CMK (cell line): Measurements from ENCODE around the gene RNF157.
"Not testable (repeated sequence)": the region's sequence is repeated elsewhere in the genome, so short reads cannot be mapped to it uniquely, and the experiment has no call there.

ENCODE experiments used
- DNase-seq: peaks from one replicate; pipeline ENCODE4 v3.0.0-alpha.2; 2010; ENCODE audit warnings: low read depth

Gene RNF157

DNA sequence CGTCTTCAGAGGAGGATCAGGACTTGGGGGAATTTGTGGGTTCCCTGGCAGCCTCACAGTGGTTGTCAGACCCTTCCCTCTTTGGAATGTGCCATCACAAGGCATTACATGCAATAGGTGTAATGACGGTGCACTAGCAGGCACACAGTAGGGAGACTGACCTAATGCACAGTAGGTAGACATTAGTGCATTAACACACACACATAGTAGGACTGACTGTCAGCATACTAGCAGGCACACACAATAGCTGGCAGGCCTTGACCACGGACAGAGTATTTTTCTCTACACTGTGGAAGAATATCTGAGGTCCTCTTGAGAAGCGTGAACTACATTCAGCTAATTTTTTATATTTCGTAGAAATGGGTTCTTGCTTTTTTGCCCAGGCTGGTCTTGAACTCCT, 14.0 kb upstream of the RNF157 start:
- DNase-seq, result no peak

DNA sequence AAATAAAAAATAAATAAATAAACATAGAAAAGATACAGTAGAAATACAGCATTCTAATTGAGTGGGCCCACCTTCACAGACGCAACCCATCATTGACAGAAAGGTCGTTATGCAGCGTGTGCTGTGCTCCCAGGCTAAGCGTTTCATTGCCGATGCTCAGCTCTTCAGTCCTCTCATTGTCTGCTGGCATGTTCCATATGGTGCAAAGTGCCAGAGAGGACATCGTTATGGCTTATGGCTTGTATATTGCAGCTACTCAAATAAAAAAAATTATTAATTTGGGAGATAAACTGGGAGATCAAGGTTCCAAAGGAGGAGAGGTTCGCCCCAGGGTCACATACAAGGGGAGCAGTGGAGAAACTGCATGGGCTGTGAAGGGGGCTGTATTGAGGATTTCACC, 13.5 kb upstream of the RNF157 start:
- no peak for DNase-seq

GRCh38 chr17:76252967-76253766, 12.9 kb upstream of the RNF157 start:
- not testable (repeated sequence) for DNase-seq

GRCh38 chr17:76252040-76252954, 12.0 kb upstream of the RNF157 start:
- DNase-seq, result no peak

- no peak for DNase-seq
Measured at GRCh38 chr17:76251478-76252039, 11.3 kb upstream of the RNF157 start.

DNA sequence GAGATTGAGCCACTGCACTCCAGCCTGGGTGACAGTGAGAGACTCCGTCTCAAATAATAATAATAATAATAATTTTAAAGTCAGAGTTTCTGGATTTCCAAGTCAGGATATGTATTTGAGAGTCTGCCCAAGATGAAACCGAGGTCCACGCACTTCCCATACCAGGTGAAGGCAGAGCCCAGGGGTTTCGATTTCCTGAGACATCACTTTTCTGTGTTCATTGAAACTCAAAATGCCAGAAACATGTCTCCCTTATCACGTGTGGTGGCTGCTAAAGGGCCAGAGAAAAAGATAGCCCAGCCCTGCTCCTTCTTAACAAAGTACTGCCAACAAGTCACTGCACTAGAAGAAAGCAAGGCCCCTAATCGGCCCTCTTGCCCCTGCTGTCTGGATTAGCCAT, 9.8 kb upstream of the RNF157 start:
- no peak for DNase-seq

GRCh38 chr17:76248013-76248782, 7.9 kb upstream of the RNF157 start:
- no peak for DNase-seq

- DNase-seq, result no peak
Measured at GRCh38 chr17:76247304-76247703, 7.0 kb upstream of the RNF157 start.

GRCh38 chr17:76246080-76247066, 6.1 kb upstream of the RNF157 start:
- DNase-seq, result no peak

DNA sequence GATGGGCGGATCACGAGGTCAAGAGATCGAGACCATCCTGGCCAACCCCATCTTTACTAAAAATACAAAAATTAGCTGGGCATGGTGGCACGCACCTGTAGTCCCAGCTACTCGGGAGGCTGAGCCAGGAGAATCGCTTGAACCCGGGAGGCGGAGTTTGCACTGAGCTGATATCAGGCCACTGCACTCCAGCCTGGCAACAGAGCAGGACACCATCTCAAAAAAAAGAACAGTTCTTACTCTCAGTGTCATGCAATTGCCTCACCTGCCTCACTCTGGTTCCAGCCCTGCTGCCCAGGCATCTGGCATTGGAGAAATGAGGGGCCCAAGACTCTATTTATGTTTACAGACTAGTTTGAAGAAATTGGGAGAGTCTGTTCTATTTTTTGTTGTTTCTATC, 4.4 kb upstream of the RNF157 start:
- DNase-seq, result not testable (repeated sequence)

GRCh38 chr17:76243826-76244679, 3.8 kb upstream of the RNF157 start:
- no peak for DNase-seq

- no peak for DNase-seq
Measured at GRCh38 chr17:76241691-76242255, 1.5 kb upstream of the RNF157 start.

GRCh38 chr17:76241204-76241538, 878 bp upstream of the RNF157 start:
- no peak for DNase-seq

- DNase-seq, result no peak
Measured at GRCh38 chr17:76239538-76240274, 587 bp downstream of the RNF157 start.

DNA sequence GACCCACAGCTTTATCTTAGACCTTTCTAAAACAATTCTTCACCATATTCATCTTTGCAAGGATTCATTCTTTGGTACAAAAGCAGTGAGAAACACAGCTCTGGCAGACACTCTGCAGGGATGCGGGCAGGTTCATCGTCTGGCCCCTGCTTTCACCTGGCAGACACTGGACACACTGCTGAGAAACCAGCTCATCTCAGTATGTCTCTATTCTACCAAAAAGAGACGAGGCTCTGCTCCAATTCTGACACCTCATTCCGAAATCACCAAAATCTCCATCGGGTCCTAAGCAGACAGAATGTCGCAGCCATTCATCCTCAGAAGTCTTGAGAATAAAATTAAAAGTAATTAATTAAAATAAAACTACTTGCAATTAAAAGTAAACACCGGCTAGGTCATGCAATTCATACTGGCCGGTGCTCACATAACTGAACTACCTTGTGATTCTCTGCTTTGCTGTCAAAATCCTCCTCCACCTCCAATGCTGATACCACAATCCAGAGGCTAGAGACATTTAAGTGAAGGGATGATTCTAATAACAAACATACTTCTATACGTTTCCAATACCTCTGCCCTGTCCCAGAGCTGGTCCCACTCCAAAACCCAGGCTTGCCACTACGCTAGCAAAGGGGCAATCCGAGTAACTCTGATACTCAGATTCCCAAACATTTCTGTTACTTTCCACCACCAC, 1.3 kb downstream of the RNF157 start:
- DNase-seq, result no peak

DNA sequence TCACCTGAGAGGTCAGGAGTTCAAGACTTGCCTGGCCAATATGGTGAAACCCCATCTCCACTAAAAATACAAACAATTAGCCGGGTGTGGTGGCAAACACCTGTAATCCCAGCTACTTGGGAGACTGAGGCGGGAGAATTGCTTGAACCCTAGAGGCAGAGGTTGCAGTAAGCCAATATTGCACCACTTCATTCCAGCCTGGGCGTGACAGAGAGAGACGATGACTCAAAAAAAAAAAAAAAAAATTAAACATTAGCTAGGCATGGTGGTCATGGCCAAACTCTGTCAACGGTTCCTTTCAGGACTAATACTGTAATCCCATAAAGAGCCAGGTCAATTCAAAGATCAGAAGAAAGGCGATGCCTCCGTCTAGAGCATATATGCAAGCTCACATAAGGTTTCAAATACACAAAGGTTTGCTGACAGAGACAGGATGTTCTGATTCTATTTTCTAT, 2.4 kb downstream of the RNF157 start:
- DNase-seq, result no peak

GRCh38 chr17:76236603-76237002, 3.7 kb downstream of the RNF157 start:
- no peak for DNase-seq

DNA sequence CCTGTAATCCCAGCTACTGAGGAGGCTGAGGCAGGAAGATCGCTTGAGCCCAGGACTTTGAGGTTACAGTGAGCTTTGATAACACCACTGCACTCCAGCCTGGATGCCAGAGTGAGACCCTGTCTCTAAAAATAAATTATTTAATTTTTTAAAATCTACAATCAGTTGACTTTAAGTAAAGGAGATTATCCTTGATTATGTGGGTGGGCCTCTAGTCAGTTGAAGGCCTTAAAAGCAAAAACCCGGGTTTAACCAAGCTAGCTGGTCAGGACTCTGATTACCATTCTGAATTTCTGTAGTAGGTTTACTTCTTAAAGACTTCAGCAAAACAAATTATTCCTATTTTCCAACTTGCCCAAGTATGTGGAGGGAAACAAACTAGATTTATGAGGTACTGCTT, 4.4 kb downstream of the RNF157 start:
- DNase-seq, result no peak
